H9 (cell line): ENCODE data around the gene MSH3. TPM values are rescaled to one million over a fixed set of nuclear protein-coding genes. Genes with fewer than 3 reads are reported as not detected.

Experiments
- DNase-seq: peaks from one replicate; pipeline ENCODE4 v3.0.0-alpha.2; 2017
- H2AFZ ChIP-seq: one replicate; pipeline ENCODE4 v1.6.1; 2013; ENCODE audit warnings: mild to moderate bottlenecking, low read length, control low read depth, moderate library complexity
- H2AK5ac ChIP-seq: 2 replicates; pipeline ENCODE4 v1.6.1; 2013; ENCODE audit warnings: low read length, control low read depth, mixed read lengths; ENCODE audit not compliant: insufficient read length
- H2BK120ac ChIP-seq: one replicate; pipeline ENCODE4 v1.6.1; 2013; ENCODE audit warnings: low read depth, mild to moderate bottlenecking, low read length, control low read depth, inconsistent platforms; ENCODE audit not compliant: poor library complexity, severe bottlenecking
- H2BK12ac ChIP-seq: 2 replicates; pipeline ENCODE4 v1.6.1; 2013; ENCODE audit warnings: low read length, control low read depth, mixed read lengths, low read depth; ENCODE audit not compliant: insufficient read length
- H2BK15ac ChIP-seq: 2 replicates; pipeline ENCODE4 v1.6.1; 2013; ENCODE audit warnings: low read depth, low read length, control low read depth
- H2BK20ac ChIP-seq: one replicate; pipeline ENCODE4 v1.6.1; 2013; ENCODE audit warnings: low read depth, mild to moderate bottlenecking, low read length, control low read depth, inconsistent platforms; ENCODE audit not compliant: poor library complexity, severe bottlenecking
- H2BK5ac ChIP-seq: 2 replicates; pipeline ENCODE4 v1.6.1; 2013; ENCODE audit warnings: low read length, control low read depth, mixed read lengths; ENCODE audit not compliant: insufficient read length
- H3K14ac ChIP-seq: 2 replicates; pipeline ENCODE4 v1.6.1; 2013; ENCODE audit warnings: low read length, control low read depth; ENCODE audit not compliant: insufficient read depth
- H3K18ac ChIP-seq: 2 replicates; pipeline ENCODE4 v1.6.1; 2013; ENCODE audit warnings: low read depth, mild to moderate bottlenecking, mixed read lengths, low read length, control low read depth; ENCODE audit not compliant: insufficient read length
- H3K23ac ChIP-seq: 2 replicates; pipeline ENCODE4 v1.6.1; 2013; ENCODE audit warnings: low read length, control low read depth, mixed read lengths, low read depth; ENCODE audit not compliant: insufficient read length
- H3K23me2 ChIP-seq: 2 replicates; pipeline ENCODE4 v1.6.1; 2013; ENCODE audit warnings: low read depth, mild to moderate bottlenecking, mixed read lengths, low read length, control low read depth; ENCODE audit not compliant: insufficient read length, poor library complexity, severe bottlenecking
- H3K27ac ChIP-seq: 2 replicates; pipeline ENCODE4 v1.5.1; 2013; ENCODE audit warnings: low read length, control low read depth, mixed read lengths, low read depth; ENCODE audit not compliant: insufficient read length
- H3K27me3 ChIP-seq: 2 replicates; pipeline ENCODE4 v1.6.1; 2013; ENCODE audit warnings: low read length, control low read depth, inconsistent platforms; ENCODE audit not compliant: insufficient read depth
- H3K4ac ChIP-seq: 2 replicates; pipeline ENCODE4 v1.6.1; 2013; ENCODE audit warnings: low read depth, mild to moderate bottlenecking, control low read depth, inconsistent platforms, low read length, moderate library complexity
- H3K4me1 ChIP-seq: 2 replicates; pipeline ENCODE4 v1.6.1; 2013; ENCODE audit warnings: low read length, control low read depth, inconsistent platforms; ENCODE audit not compliant: insufficient read depth
- H3K4me2 ChIP-seq: 2 replicates; pipeline ENCODE4 v1.6.1; 2013; ENCODE audit warnings: low read length, control low read depth, mixed read lengths; ENCODE audit not compliant: insufficient read length, insufficient read depth
- H3K56ac ChIP-seq: 2 replicates; pipeline ENCODE4 v1.6.1; 2013; ENCODE audit warnings: low read depth, mild to moderate bottlenecking, mixed read lengths, low read length, control low read depth; ENCODE audit not compliant: insufficient read length
- H3K79me1 ChIP-seq: 2 replicates; pipeline ENCODE4 v1.6.1; 2013; ENCODE audit warnings: low read depth, mild to moderate bottlenecking, moderate library complexity, low read length, control low read depth, inconsistent platforms; ENCODE audit not compliant: insufficient read depth, poor library complexity, severe bottlenecking
- H3K79me2 ChIP-seq: 2 replicates; pipeline ENCODE4 v1.6.1; 2013; ENCODE audit warnings: low read length, control low read depth, inconsistent platforms; ENCODE audit not compliant: insufficient read depth
- H3K9ac ChIP-seq: 2 replicates; pipeline ENCODE4 v1.6.1; 2013; ENCODE audit warnings: low read length, control low read depth, mixed read lengths; ENCODE audit not compliant: insufficient read length; ENCODE audit errors: extremely low read depth
- H3K9me3 ChIP-seq: one replicate; pipeline ENCODE4 v1.6.1; 2013; ENCODE audit warnings: low read depth, low read length, inconsistent platforms; ENCODE audit not compliant: control insufficient read depth
- H3T11ph ChIP-seq: one replicate; pipeline ENCODE4 v1.6.1; 2013; ENCODE audit warnings: mild to moderate bottlenecking, low read length, control low read depth, inconsistent platforms
- H4K20me1 ChIP-seq: one replicate; pipeline ENCODE4 v1.6.1; 2013; ENCODE audit not compliant: control insufficient read depth, insufficient read length, insufficient read depth
- H4K5ac ChIP-seq: 2 replicates; pipeline ENCODE4 v1.6.1; 2013; ENCODE audit warnings: low read depth, mild to moderate bottlenecking, mixed read lengths, low read length, control low read depth; ENCODE audit not compliant: insufficient read length
- H4K8ac ChIP-seq: replicated peaks from 2 replicates; pipeline ENCODE4 v1.6.1; 2013; ENCODE audit warnings: low read length, control low read depth, mixed read lengths, low read depth; ENCODE audit not compliant: insufficient read length
- H4K91ac ChIP-seq: 2 replicates; pipeline ENCODE4 v1.6.1; 2013; ENCODE audit warnings: low read depth, mild to moderate bottlenecking, moderate library complexity, mixed read lengths, low read length, control low read depth; ENCODE audit not compliant: insufficient read length
- H3K27ac Mint-ChIP-seq, 3 experiments: 2 replicates in 2 of 3; 3 replicates in 1 of 3; pipeline ENCODE4 v1.8.0; 2020 to 2021; ENCODE audit warnings: mixed read lengths in 3 of 3, mild to moderate bottlenecking in 1 of 3, moderate library complexity in 1 of 3
- H3K27me3 Mint-ChIP-seq: 2 replicates; pipeline ENCODE4 v1.8.0; 2021; ENCODE audit warnings: low read depth, mild to moderate bottlenecking, moderate library complexity, mixed read lengths
- H3K36me3 Mint-ChIP-seq, 3 experiments: 2 replicates in 2 of 3; 3 replicates in 1 of 3; pipeline ENCODE4 v1.8.0; 2020 to 2021; ENCODE audit warnings: low read depth in 3 of 3, mixed read lengths in 3 of 3; ENCODE audit not compliant: insufficient read depth in 1 of 3
- H3K4me1 Mint-ChIP-seq, 2 experiments: 2 replicates each; pipeline ENCODE4 v1.8.0; 2020; ENCODE audit warnings: mixed read lengths in 2 of 2
- H3K4me3 Mint-ChIP-seq, 2 experiments: 2 replicates in 1 of 2; 3 replicates in 1 of 2; pipeline ENCODE4 v1.8.0; 2020 to 2021; ENCODE audit warnings: mild to moderate bottlenecking in 2 of 2, mixed read lengths in 2 of 2, moderate library complexity in 1 of 2
- H3K9me3 Mint-ChIP-seq, 2 experiments: 2 replicates in 1 of 2; 3 replicates in 1 of 2; pipeline ENCODE4 v1.8.0; 2020; ENCODE audit warnings: mild to moderate bottlenecking in 2 of 2, mixed read lengths in 2 of 2, moderate library complexity in 1 of 2
- CTCF ChIP-seq: fragments of 200-600 bp; sonication (generic); conservative IDR thresholded peaks from 3 replicates; pipeline ENCODE4 v1.8.0; 2021; ENCODE audit warnings: antibody characterized with exemption, mild to moderate bottlenecking
- WGBS: extraction: QIAGEN DNeasy Blood & Tissue Kit; methylation state at CpG from one replicate; pipeline ENCODE4 v1.1.7; 2013; ENCODE audit warnings: missing lambda C conversion rate, low lambda C conversion rate, mixed read lengths; ENCODE audit not compliant: insufficient read length; ENCODE audit errors: extremely low coverage; 5-methylcytosine and 5-hydroxymethylcytosine counted together
- total RNA-seq: library from RNA; stranded (reverse); gene quantifications from 2 replicates; pipeline ENCODE4 v1.2.1, GENCODE V29; 2021

Gene MSH3
- total RNA-seq, 1 experiment from 2014 or later, result 17.3 TPM

GRCh38 chr5:80864706-80865435 lies 210.4 kb downstream of the MSH3 start:
- H3K36me3 Mint-ChIP-seq, result peaks cover 0 to 6% (median 1%) of the 10 kb centered on the region in 3 experiments; a peak in 3 of 7 replicates
- H4K20me1 ChIP-seq, result no peaks in the 10 kb centered on the region
- no peak overlapping the region for H2AFZ ChIP-seq
- no peak overlapping the region for H3T11ph ChIP-seq
- H3K23ac ChIP-seq, result no peak overlapping the region
- H2AK5ac ChIP-seq, result no peak overlapping the region
- no peak overlapping the region for H3K4ac ChIP-seq
- H2BK20ac ChIP-seq, result no peak overlapping the region
- no peak for DNase-seq
- no peak overlapping the region for H4K5ac ChIP-seq
- H3K4me1 ChIP-seq, result peaks cover 8% of the 10 kb centered on the region; the same call in 1 of the 2 replicates
- H2BK15ac ChIP-seq, result no peak overlapping the region
- WGBS, result no CpG with 5 or more reads among the region's 3 CpGs
- no peaks in the 10 kb centered on the region for H3K23me2 ChIP-seq
- H3K4me1 Mint-ChIP-seq, result peaks cover 13 to 15% of the 10 kb centered on the region in 2 experiments
- H3K9ac ChIP-seq, result no peak overlapping the region
- no peak overlapping the region for H3K27ac ChIP-seq
- H3K79me2 ChIP-seq, result no peaks in the 10 kb centered on the region
- H3K4me2 ChIP-seq, result no peak overlapping the region
- no peaks in the 10 kb centered on the region for H3K27me3 Mint-ChIP-seq
- H3K56ac ChIP-seq, result no peak overlapping the region
- H3K9me3 ChIP-seq, result no peaks in the 10 kb centered on the region
- no peaks in the 10 kb centered on the region for H3K79me1 ChIP-seq
- H2BK120ac ChIP-seq, result no peak overlapping the region
- no peaks in the 10 kb centered on the region for H3K27me3 ChIP-seq
- H3K14ac ChIP-seq, result no peak overlapping the region
- H4K8ac ChIP-seq, result no peak overlapping the region
- H3K4me3 Mint-ChIP-seq, result no peak overlapping the region
- no peak for TF ChIP-seq CTCF
- H3K9me3 Mint-ChIP-seq, result no peaks in the 10 kb centered on the region
- no peak overlapping the region for H4K91ac ChIP-seq
- no peak overlapping the region for H3K18ac ChIP-seq
- H2BK5ac ChIP-seq, result no peak overlapping the region
- no peak overlapping the region for H3K27ac Mint-ChIP-seq
- H2BK12ac ChIP-seq, result no peak overlapping the region
